GM23248 (cell line): ENCODE results near the gene KCNQ4.

Source experiments
- EZH2 ChIP-seq: fragments of 200-600 bp; sonication (generic); IDR thresholded peaks from 2 replicates; pipeline ENCODE4 v1.6.1; 2018; ENCODE audit warnings: antibody characterized with exemption, mild to moderate bottlenecking; ENCODE audit not compliant: insufficient read depth, poor library complexity, severe bottlenecking
- EZH2phosphoT487 ChIP-seq: fragments of 200-600 bp; sonication (generic); IDR thresholded peaks from 2 replicates; pipeline ENCODE4 v1.6.1; 2018; ENCODE audit warnings: antibody characterized with exemption, moderate library complexity, mild to moderate bottlenecking, low read depth; ENCODE audit not compliant: insufficient read depth

DNA sequence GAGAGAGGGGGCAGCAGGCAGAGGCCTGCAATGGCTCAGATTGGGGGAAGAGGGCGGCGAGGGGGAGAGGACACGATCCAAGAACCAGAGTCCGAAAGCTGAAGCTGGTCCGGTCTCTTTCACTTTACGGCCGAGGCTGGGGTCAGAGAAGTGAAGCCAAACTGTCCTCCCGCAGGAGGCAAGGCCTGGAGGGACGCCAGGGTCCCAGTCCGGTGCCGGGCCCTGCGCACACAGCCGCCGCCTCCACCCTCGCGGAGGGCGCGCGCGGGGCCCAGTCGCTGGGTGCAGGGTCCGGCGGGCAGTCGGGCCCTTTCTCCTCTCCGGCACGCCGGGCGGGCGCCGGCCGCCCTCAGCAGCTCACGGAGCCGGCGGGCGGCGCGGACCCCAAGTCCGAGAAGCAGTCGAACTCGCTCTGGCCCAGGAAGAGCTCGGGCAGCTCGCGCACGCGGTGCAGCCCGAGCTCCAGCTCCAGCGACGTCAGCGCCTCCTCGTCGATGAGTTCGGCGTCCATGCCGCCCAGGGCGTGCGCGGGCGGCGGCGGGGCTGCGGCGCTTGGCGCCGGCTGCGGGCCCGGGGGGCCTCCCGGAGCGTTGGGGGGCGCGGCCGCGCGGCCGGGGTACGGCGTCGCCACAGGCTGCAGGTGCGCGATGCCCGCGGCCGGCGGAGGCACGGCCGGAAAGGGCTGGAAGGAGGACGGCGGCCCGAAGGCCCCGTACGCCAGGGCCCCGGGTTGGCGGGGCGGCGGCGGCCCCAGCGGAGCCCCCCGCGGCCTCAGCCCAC is 77.8 kb downstream of the KCNQ4 start:
- TF ChIP-seq EZH2phosphoT487 (no peak), EZH2 (no peak)
